Liver (tissue), 3 donors: ENCODE data around the gene VENTX.

Experiments used
- ATF3 ChIP-seq: IDR thresholded peaks from 2 replicates; pipeline ENCODE4 v1.6.1; 2016; ENCODE audit warnings: antibody characterized with exemption
- CTCF ChIP-seq: fragments of 150-350 bp; IDR thresholded peaks from 2 replicates; pipeline ENCODE4 v1.5.1; 2017; ENCODE audit warnings: improper control_type of control experiment, low read depth, low read length; ENCODE audit not compliant: missing input control
- FOXA1 ChIP-seq: IDR thresholded peaks from 2 replicates; pipeline ENCODE4 v1.6.1; 2016; ENCODE audit warnings: antibody characterized with exemption
- GABPA ChIP-seq, 2 donors: IDR thresholded peaks in 1 of 2; conservative IDR thresholded peaks in 1 of 2; 2 replicates each; pipeline ENCODE4 v1.6.1; 2016; ENCODE audit warnings: antibody characterized with exemption in 2 of 2, mild to moderate bottlenecking in 1 of 2, moderate library complexity in 1 of 2
- REST ChIP-seq: IDR thresholded peaks from 2 replicates; pipeline ENCODE4 v1.6.1; 2016; ENCODE audit warnings: antibody characterized with exemption, mild to moderate bottlenecking
- SP1 ChIP-seq: IDR thresholded peaks from 2 replicates; pipeline ENCODE4 v1.6.1; 2018; ENCODE audit warnings: antibody characterized with exemption, mild to moderate bottlenecking
- TAF1 ChIP-seq: conservative IDR thresholded peaks from 2 replicates; pipeline ENCODE4 v1.6.1; 2016; ENCODE audit warnings: antibody characterized with exemption, mild to moderate bottlenecking
- YY1 ChIP-seq: IDR thresholded peaks from 2 replicates; pipeline ENCODE4 v1.6.1; 2016; ENCODE audit warnings: antibody characterized with exemption, mild to moderate bottlenecking
- ZBTB33 ChIP-seq: IDR thresholded peaks from 2 replicates; pipeline ENCODE4 v1.6.1; 2016; ENCODE audit warnings: antibody characterized with exemption
- donor health status: healthy.
- donor health status: healthy.

- TF ChIP-seq CTCF (no peak), FOXA1 (no peak), TAF1 (no peak), ATF3 (no peak), SP1 (no peak), GABPA (IDR thresholded peaks at IDR 0.05 in 1 of 2, conservative IDR thresholded peaks at IDR 0.05 in 1 of 2) (no peak), YY1 (no peak), ZBTB33 (no peak), REST (no peak)
Measured at GRCh38 chr10:133227256-133227655, 10.4 kb upstream of the VENTX start.
